Transverse colon (tissue), 4 donors: ENCODE results near the gene TNNC1.

Experiments
- CTCF ChIP-seq, 5 experiments: fragments of 200-600 bp in 3 of 5; fragments of 450-650 bp in 2 of 5; sonication (generic) in 3 of 5; IDR thresholded peaks; 1 replicate in 2 of 5; 2 replicates in 3 of 5; pipeline ENCODE4 v1.5.1; 2016 to 2017; ENCODE audit warnings: antibody characterized with exemption in 5 of 5, inconsistent platforms in 3 of 5, mild to moderate bottlenecking in 2 of 5, moderate library complexity in 1 of 5
- EP300 ChIP-seq: sonication (generic); formaldehyde crosslinking; IDR thresholded peaks from one replicate; pipeline ENCODE4 v1.6.1; 2017; ENCODE audit warnings: antibody characterized with exemption, low read depth
- POLR2A ChIP-seq: fragments of 450-650 bp; IDR thresholded peaks from one replicate; pipeline ENCODE4 v1.6.1; 2016; ENCODE audit warnings: antibody characterized with exemption, mild to moderate bottlenecking, moderate library complexity
- POLR2AphosphoS5 ChIP-seq, 3 donors: sonication (generic); formaldehyde crosslinking; IDR thresholded peaks; one replicate each; pipeline ENCODE4 v1.6.1; 2016; ENCODE audit warnings: antibody characterized with exemption in 3 of 3

- TF ChIP-seq POLR2AphosphoS5 (IDR thresholded peaks at IDR 0.05) = no peak
- TF ChIP-seq CTCF (IDR thresholded peaks at IDR 0.05) = no peak
- TF ChIP-seq POLR2A = no peak
- TF ChIP-seq EP300 = no peak
Measured at GRCh38 chr3:52402101-52402521, 51.7 kb downstream of the TNNC1 start.
